OCI-LY1 (cell line): ENCODE results near the gene BICDL2.

ENCODE experiments used
- CTCF ChIP-seq: fragments of 200-600 bp; sonication (generic), shearing (Covaris generic); IDR thresholded peaks from 2 replicates; pipeline ENCODE4 v1.5.1; 2017; ENCODE audit warnings: mild to moderate bottlenecking, antibody characterized with exemption, low read length, moderate library complexity, mixed read lengths
- EZH2 ChIP-seq: fragments of 200-600 bp; sonication (generic), shearing (Covaris generic); IDR thresholded peaks from 2 replicates; pipeline ENCODE4 v1.8.0; 2017; ENCODE audit warnings: borderline replicate concordance, mixed run types, mild to moderate bottlenecking, antibody characterized with exemption, low read length, moderate library complexity, mixed read lengths

DNA sequence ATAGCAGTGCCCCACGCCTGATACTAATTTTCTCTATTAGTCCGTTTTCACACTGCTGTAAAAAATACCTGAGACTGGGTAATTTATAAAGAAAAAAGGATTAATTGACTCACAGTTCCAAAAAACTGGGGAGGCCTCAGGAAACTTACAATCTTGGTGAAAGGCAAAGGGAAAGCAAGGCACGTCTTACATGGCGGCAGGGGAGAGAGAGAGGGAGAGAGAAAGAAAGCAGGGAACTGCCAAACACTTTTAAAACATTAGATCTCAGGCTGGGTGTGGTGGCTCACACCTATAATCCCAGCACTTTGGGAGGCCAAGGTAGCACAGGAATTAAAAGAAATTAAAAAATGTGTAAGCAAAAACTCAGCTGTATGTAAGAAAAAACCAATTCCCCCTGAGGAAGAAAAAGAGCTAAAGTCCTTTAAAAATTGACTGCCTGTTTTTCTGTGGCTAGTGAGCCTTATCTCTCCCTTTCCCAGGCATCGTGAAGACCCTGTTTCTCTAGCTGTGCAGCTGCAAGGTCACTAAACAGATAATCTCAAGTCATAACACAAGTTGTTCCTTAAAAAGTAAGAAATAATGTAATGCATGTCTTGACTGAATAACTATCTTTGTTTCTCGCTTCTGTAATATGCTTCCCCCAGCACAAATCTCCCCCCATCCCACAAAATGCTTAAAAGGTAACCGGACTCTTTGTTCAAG lies 48.4 kb upstream of the BICDL2 start:
- no peak for TF ChIP-seq CTCF
- TF ChIP-seq EZH2: no peak
